Activated CD4-positive, alpha-beta memory T cell treated with anti-CD3 and anti-CD28 coated beads for 36 hours (primary cell): ENCODE data around the gene BLOC1S2. TPM values are rescaled to one million over a fixed set of nuclear protein-coding genes. Genes with fewer than 3 reads are reported as not detected.
A peak's percentile ranks its signal among the peaks of the same experiment; 100 is the strongest.

ENCODE experiments used
- CTCF ChIA-PET: fragments of 350-600 bp; sonication (Branson Sonifier 250); formaldehyde crosslinking; loops from one replicate; lab custom pipeline; 2021; ENCODE audit warnings: antibody characterized with exemption, inconsistent platforms; lab: Charles Lee
- POLR2A ChIA-PET: fragments of 350-600 bp; sonication (Branson Sonifier 250); formaldehyde crosslinking; loops from one replicate; lab custom pipeline; 2021; ENCODE audit warnings: antibody characterized with exemption; lab: Charles Lee
- DNase-seq: peaks from one replicate; pipeline ENCODE4 v3.0.0-alpha.2; 2020
- H3K27ac Mint-ChIP-seq: one replicate; pipeline ENCODE4 v1.8.0; 2021; ENCODE audit warnings: mixed read lengths
- H3K27me3 Mint-ChIP-seq: one replicate; pipeline ENCODE4 v1.8.0; 2021; ENCODE audit warnings: mixed read lengths
- H3K36me3 Mint-ChIP-seq: one replicate; pipeline ENCODE4 v1.8.0; 2021; ENCODE audit warnings: mixed read lengths
- H3K4me1 Mint-ChIP-seq: one replicate; pipeline ENCODE4 v1.8.0; 2021; ENCODE audit warnings: low read depth, mixed read lengths
- H3K4me3 Mint-ChIP-seq: one replicate; pipeline ENCODE4 v1.8.0; 2021; ENCODE audit warnings: mild to moderate bottlenecking, mixed read lengths
- H3K9me3 Mint-ChIP-seq: one replicate; pipeline ENCODE4 v1.8.0; 2021; ENCODE audit warnings: mixed read lengths
- intact Hi-C: fragments of 100-400 bp; cut with micrococcal nuclease; formaldehyde crosslinking; loops from one replicate; pipeline ENCODE4 v1.15.1; 2023
- total RNA-seq, 2 experiments: library from RNA; stranded (reverse); gene quantifications; one replicate each; pipeline ENCODE4 v1.2.3, GENCODE V29; 2021

The BLOC1S2 gene
- total RNA-seq, 2 experiments from 2014 or later = 50.5 to 51.5 TPM

GRCh38 chr10:100239851-100240250, 46.6 kb downstream of the BLOC1S2 start:
- ChIA-PET POLR2A (no interaction called here), CTCF (interaction anchor here (0.7 to 1.7 kb wide), 9 partner anchors 11 to 394 kb away, joined by 3 to 8 read pairs (median 4); partner anchors contain the start of genes BLOC1S2 and CHUK)
- Mint-ChIP-seq H3K36me3 (peaks cover 33% of the 10 kb centered on the region), H3K27ac (no peak overlapping the region), H3K27me3 (no peaks in the 10 kb centered on the region), H3K9me3 (no peaks in the 10 kb centered on the region), H3K4me1 (peaks cover 13% of the 10 kb centered on the region), H3K4me3 (no peak overlapping the region)
- intact Hi-C loops = loop anchor here (5.0 kb wide), 1 partner anchor 393 kb away; no protein-coding TSS in a partner anchor
- DNase-seq = no peak

- peaks cover 13% of the 10 kb centered on the region for H3K4me1 Mint-ChIP-seq
- intact Hi-C loops = no loop called here
- no peak overlapping the region for H3K27ac Mint-ChIP-seq
- H3K9me3 Mint-ChIP-seq = no peaks in the 10 kb centered on the region
- CTCF ChIA-PET = interaction anchor here (0.9 kb wide), 1 partner anchor 27 kb away, joined by 4 read pairs; no protein-coding TSS in a partner anchor
- DNase-seq = peak; percentile 18
- H3K27me3 Mint-ChIP-seq = no peaks in the 10 kb centered on the region
- H3K4me3 Mint-ChIP-seq = no peak overlapping the region
- peaks cover 33% of the 10 kb centered on the region for H3K36me3 Mint-ChIP-seq
- POLR2A ChIA-PET = interaction anchor here (0.6 to 0.7 kb wide), 2 partner anchors 27 to 78 kb away, joined by 5 to 6 read pairs; no protein-coding TSS in a partner anchor
These were observed 48.1 kb downstream of the BLOC1S2 start for GRCh38 chr10:100238429-100238828.

- Mint-ChIP-seq H3K27me3 (no peaks in the 10 kb centered on the region), H3K4me3 (no peak overlapping the region), H3K36me3 (peaks cover 17% of the 10 kb centered on the region), H3K4me1 (peaks cover 18% of the 10 kb centered on the region), H3K9me3 (no peaks in the 10 kb centered on the region), H3K27ac (no peak overlapping the region)
- CTCF ChIA-PET = interaction anchor here (0.6 to 1.3 kb wide), 3 partner anchors 386 to 702 kb away, joined by 3 read pairs; no protein-coding TSS in a partner anchor
- DNase-seq = no peak
- POLR2A ChIA-PET = no interaction called here
- intact Hi-C loops = no loop called here
These were observed 54.4 kb downstream of the BLOC1S2 start for GRCh38 chr10:100232101-100232500.

- peaks cover 20% of the 10 kb centered on the region for H3K36me3 Mint-ChIP-seq
- POLR2A ChIA-PET = no interaction called here
- intact Hi-C loops = loop anchor here (1.0 kb wide), 4 partner anchors 37 to 82 kb away; partner anchors contain the start of genes BLOC1S2, CWF19L1 and ERLIN1
- no peak for DNase-seq
- peaks cover 25% of the 10 kb centered on the region for H3K4me1 Mint-ChIP-seq
- peak overlapping the region; percentile 81 for H3K27ac Mint-ChIP-seq
- no peaks in the 10 kb centered on the region for H3K9me3 Mint-ChIP-seq
- no peaks in the 10 kb centered on the region for H3K27me3 Mint-ChIP-seq
- H3K4me3 Mint-ChIP-seq = peak overlapping the region; percentile 88
- CTCF ChIA-PET = no interaction called here
These were observed 56.6 kb downstream of the BLOC1S2 start for GRCh38 chr10:100229819-100230422.

- Mint-ChIP-seq H3K36me3 (peaks cover 25% of the 10 kb centered on the region), H3K4me1 (peaks cover 16% of the 10 kb centered on the region), H3K9me3 (no peaks in the 10 kb centered on the region), H3K27me3 (no peaks in the 10 kb centered on the region), H3K4me3 (no peak overlapping the region), H3K27ac (no peak overlapping the region)
- no peak for DNase-seq
- ChIA-PET POLR2A (no interaction called here), CTCF (interaction anchor here (0.6 kb wide), 1 partner anchor 1029 kb away, joined by 3 read pairs; no protein-coding TSS in a partner anchor)
- intact Hi-C loops = no loop called here
These were observed 62.6 kb downstream of the BLOC1S2 start for GRCh38 chr10:100223879-100224278.

Other genes starting within 250 kb of the BLOC1S2 start
- not detected for gene CPN1, start 204.8 kb downstream of the BLOC1S2 start, total RNA-seq
- gene ERLIN1, start 100.7 kb downstream of the BLOC1S2 start, total RNA-seq = 10 to 100 TPM; 15.4 to 16.8 TPM
- gene CHUK, start 57.1 kb downstream of the BLOC1S2 start, total RNA-seq = 10 to 100 TPM; 26.2 to 26.6 TPM
- gene CWF19L1, start 19.0 kb downstream of the BLOC1S2 start, total RNA-seq = 10 to 100 TPM; 40.6 to 42.5 TPM
- gene PKD2L1, start 43.5 kb upstream of the BLOC1S2 start, total RNA-seq = not detected
- 100 to 1,000 TPM; 156 to 158 TPM for gene SCD, start 60.6 kb upstream of the BLOC1S2 start, total RNA-seq
- gene WNT8B, start 176.3 kb upstream of the BLOC1S2 start, total RNA-seq = under 1 TPM; 0.36 to 0.46 TPM
- 10 to 100 TPM; 44.2 to 47.2 TPM for gene SEC31B, start 233.2 kb upstream of the BLOC1S2 start, total RNA-seq
- 100 to 1,000 TPM; 390 to 404 TPM for gene NDUFB8, start 243.2 kb upstream of the BLOC1S2 start, total RNA-seq
- gene HIF1AN, start 249.3 kb upstream of the BLOC1S2 start, total RNA-seq = 10 to 100 TPM; 40.6 to 47.4 TPM